Measurements from ENCODE around the gene SFMBT2.

GRCh38 chr10:7411671-7412128, 866 bp upstream of the SFMBT2 start:
- TF ChIP-seq NBN (IDR thresholded peaks at IDR 0.05), result no peak
- no peak for TF ChIP-seq ATF3 (IDR thresholded peaks at IDR 0.05; ENCODE audit: borderline replicate concordance, extremely low read depth, low read depth, low read length)
- TF ChIP-seq, protein P1, sequence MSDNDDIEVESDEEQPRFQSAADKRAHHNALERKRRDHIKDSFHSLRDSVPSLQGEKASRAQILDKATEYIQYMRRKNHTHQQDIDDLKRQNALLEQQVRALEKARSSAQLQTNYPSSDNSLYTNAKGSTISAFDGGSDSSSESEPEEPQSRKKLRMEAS (IDR thresholded peaks at IDR 0.05; ENCODE audit: low read depth, low read length), result no peak
- no peak for TF ChIP-seq BRCA1 (IDR thresholded peaks at IDR 0.05; ENCODE audit: low read depth, low read length)
- TF ChIP-seq RAD21 (IDR thresholded peaks at IDR 0.05; ENCODE audit: insufficient read depth, low read depth, low read length), result no peak
